IMR-90 (cell line): ENCODE measurements around the gene VSIG4. TPM values are rescaled to one million over a fixed set of nuclear protein-coding genes. Genes with fewer than 3 reads are reported as not detected.

Experiments
- ATAC-seq: fragments of 200-7000 bp; cut with Tn5 transposase; 2 replicates; pipeline ENCODE4 v1.9.1; 2020; ENCODE audit warnings: low read depth, mild to moderate bottlenecking, moderate library complexity
- BruUV-seq: library from RNA; stranded (reverse); fragments of 400-500 nt; replicated peaks from 2 replicates; lab custom pipeline; 2021; lab: Mats Ljungman, UMichigan
- CTCF ChIA-PET: fragments of 300-600 bp; formaldehyde crosslinking; extraction: SDS; loops from one replicate; lab custom pipeline; 2021; ENCODE audit warnings: antibody characterized with exemption; lab: Yijun Ruan, JAX
- POLR2A ChIA-PET: fragments of 300-600 bp; sonication (Branson Sonifier 250); formaldehyde crosslinking; loops from one replicate; lab custom pipeline; 2022; ENCODE audit warnings: antibody characterized with exemption; ENCODE audit not compliant: unreplicated experiment; lab: Charles Lee
- DNase-seq: peaks from one replicate; pipeline ENCODE4 v3.0.0; 2013
- H2AFZ ChIP-seq: replicated peaks from 2 replicates; pipeline ENCODE3; 2013; ENCODE audit warnings: low read length, mild to moderate bottlenecking; ENCODE audit not compliant: poor library complexity
- H2AK5ac ChIP-seq: 2 replicates; pipeline ENCODE4 v1.6.1; 2013; ENCODE audit warnings: low read depth, low read length, inconsistent platforms
- H2AK9ac ChIP-seq: replicated peaks from 2 replicates; pipeline ENCODE3; 2013; ENCODE audit warnings: mild to moderate bottlenecking, low read depth, low read length, moderate library complexity; ENCODE audit not compliant: poor library complexity
- H2BK120ac ChIP-seq: 2 replicates; pipeline ENCODE4 v1.6.1; 2013; ENCODE audit warnings: low read depth, low read length, inconsistent platforms
- H2BK15ac ChIP-seq: 3 replicates; pipeline ENCODE4 v1.6.1; 2013; ENCODE audit warnings: low read depth, low read length, inconsistent platforms
- H2BK20ac ChIP-seq: 2 replicates; pipeline ENCODE4 v1.6.1; 2013; ENCODE audit warnings: low read depth, mild to moderate bottlenecking, inconsistent platforms, low read length, moderate library complexity
- H2BK5ac ChIP-seq: 2 replicates; pipeline ENCODE4 v1.6.1; 2013; ENCODE audit warnings: mild to moderate bottlenecking, low read depth, low read length, inconsistent platforms; ENCODE audit not compliant: poor library complexity, severe bottlenecking
- H3K14ac ChIP-seq: replicated peaks from 2 replicates; pipeline ENCODE4 v1.6.1; 2013; ENCODE audit warnings: low read depth, low read length, inconsistent platforms
- H3K18ac ChIP-seq: 2 replicates; pipeline ENCODE4 v1.6.1; 2013; ENCODE audit warnings: low read depth, low read length, control low read depth
- H3K23ac ChIP-seq: 2 replicates; pipeline ENCODE4 v1.6.1; 2013; ENCODE audit warnings: low read depth, low read length, inconsistent platforms
- H3K27ac ChIP-seq: 2 replicates; pipeline ENCODE4 v1.5.1; 2013; ENCODE audit warnings: mild to moderate bottlenecking, control low read depth, low read length; ENCODE audit not compliant: insufficient read depth
- H3K27me3 ChIP-seq: 2 replicates; pipeline ENCODE4 v1.6.1; 2013; ENCODE audit warnings: low read length; ENCODE audit not compliant: control insufficient read depth, insufficient read depth
- H3K36me3 ChIP-seq: 2 replicates; pipeline ENCODE4 v1.6.1; 2013; ENCODE audit warnings: low read length, mixed read lengths; ENCODE audit not compliant: control insufficient read depth, insufficient read depth
- H3K4ac ChIP-seq: 2 replicates; pipeline ENCODE4 v1.6.1; 2013; ENCODE audit warnings: low read depth, low read length, inconsistent platforms
- H3K4me1 ChIP-seq: 2 replicates; pipeline ENCODE4 v1.6.1; 2013; ENCODE audit warnings: low read length, mixed read lengths; ENCODE audit not compliant: control insufficient read depth, insufficient read depth
- H3K4me2 ChIP-seq: 2 replicates; pipeline ENCODE4 v1.6.1; 2013; ENCODE audit warnings: low read depth, mild to moderate bottlenecking, control low read depth, low read length, moderate library complexity
- H3K4me3 ChIP-seq: 2 replicates; pipeline ENCODE4 v1.5.1; 2013; ENCODE audit warnings: low read depth, mild to moderate bottlenecking, control low read depth, low read length, moderate library complexity; ENCODE audit not compliant: insufficient read depth
- H3K56ac ChIP-seq: 2 replicates; pipeline ENCODE4 v1.6.1; 2013; ENCODE audit warnings: low read length, inconsistent platforms; ENCODE audit not compliant: insufficient read depth; ENCODE audit errors: extremely low read depth
- H3K79me1 ChIP-seq, 2 experiments: 2 replicates each; pipeline ENCODE4 v1.6.1; 2013; ENCODE audit warnings: low read length in 2 of 2, inconsistent platforms in 1 of 2, low read depth in 1 of 2
- H3K9ac ChIP-seq: 2 replicates; pipeline ENCODE4 v1.6.1; 2013; ENCODE audit warnings: low read depth, low read length, control low read depth
- H3K9me1 ChIP-seq: 2 replicates; pipeline ENCODE4 v1.6.1; 2013; ENCODE audit warnings: low read length, inconsistent platforms; ENCODE audit not compliant: insufficient read depth
- H3K9me3 ChIP-seq: 2 replicates; pipeline ENCODE4 v1.6.1; 2013; ENCODE audit warnings: low read length; ENCODE audit not compliant: control insufficient read depth, insufficient read depth
- H4K20me1 ChIP-seq: 2 replicates; pipeline ENCODE4 v1.6.1; 2013; ENCODE audit warnings: low read length, inconsistent platforms; ENCODE audit not compliant: insufficient read depth
- H4K5ac ChIP-seq: 2 replicates; pipeline ENCODE4 v1.6.1; 2013; ENCODE audit warnings: mild to moderate bottlenecking, low read depth, low read length, control low read depth
- H4K8ac ChIP-seq, 2 experiments: 2 replicates each; pipeline ENCODE4 v1.6.1; 2013; ENCODE audit warnings: low read depth in 2 of 2, low read length in 2 of 2, control low read depth in 1 of 2, inconsistent platforms in 1 of 2
- H4K91ac ChIP-seq: 2 replicates; pipeline ENCODE4 v1.6.1; 2013; ENCODE audit warnings: low read depth, low read length, inconsistent platforms; ENCODE audit not compliant: insufficient read depth
- BHLHE40 ChIP-seq: fragments of 150-350 bp; IDR thresholded peaks from 2 replicates; pipeline ENCODE4 v1.6.1; 2016; ENCODE audit warnings: mild to moderate bottlenecking, low read depth, low read length
- CEBPB ChIP-seq: IDR thresholded peaks from 2 replicates; pipeline ENCODE4 v1.6.1; 2012; ENCODE audit warnings: low read depth, low read length, improper control_type of control experiment
- CHD1 ChIP-seq: IDR thresholded peaks from 2 replicates; pipeline ENCODE4 v1.6.1; 2012; ENCODE audit warnings: low read depth, low read length, improper control_type of control experiment
- ELK1 ChIP-seq: fragments of 150-350 bp; IDR thresholded peaks from 2 replicates; pipeline ENCODE4 v1.6.1; 2016; ENCODE audit warnings: low read depth, mild to moderate bottlenecking, low read length, moderate library complexity, borderline replicate concordance
- MAFK ChIP-seq: IDR thresholded peaks from 2 replicates; pipeline ENCODE4 v1.6.1; 2012; ENCODE audit warnings: low read depth, low read length, improper control_type of control experiment
- MAZ ChIP-seq: IDR thresholded peaks from 2 replicates; pipeline ENCODE4 v1.6.1; 2012; ENCODE audit warnings: low read depth, mild to moderate bottlenecking, low read length, improper control_type of control experiment, moderate library complexity, borderline replicate concordance
- MXI1 ChIP-seq: IDR thresholded peaks from 2 replicates; pipeline ENCODE4 v1.6.1; 2012; ENCODE audit warnings: low read depth, mild to moderate bottlenecking, low read length, moderate library complexity, borderline replicate concordance
- NFE2L2 ChIP-seq: fragments of 150-350 bp; IDR thresholded peaks from 2 replicates; pipeline ENCODE4 v1.6.1; 2016; ENCODE audit warnings: low read depth, mild to moderate bottlenecking, low read length
- POLR2A ChIP-seq: IDR thresholded peaks from 2 replicates; pipeline ENCODE4 v1.6.1; 2012; ENCODE audit warnings: mild to moderate bottlenecking, low read depth, low read length
- RAD21 ChIP-seq: IDR thresholded peaks from 2 replicates; pipeline ENCODE4 v1.6.1; 2012; ENCODE audit warnings: low read length, improper control_type of control experiment
- RFX5 ChIP-seq: IDR thresholded peaks from 2 replicates; pipeline ENCODE4 v1.8.0; 2012; ENCODE audit warnings: low read depth, mild to moderate bottlenecking, low read length, moderate library complexity
- SMC3 ChIP-seq: fragments of 150-350 bp; IDR thresholded peaks from 2 replicates; pipeline ENCODE4 v1.6.1; 2016; ENCODE audit warnings: low read depth, mild to moderate bottlenecking, antibody characterized with exemption, low read length, moderate library complexity
- WGBS, 2 experiments: methylation state at CpG; one replicate each; pipeline versions ENCODE4 v1.1.5 to v1.1.7; 2013; ENCODE audit warnings: missing lambda C conversion rate in 2 of 2; ENCODE audit not compliant: insufficient read length in 1 of 2; ENCODE audit errors: extremely low coverage in 2 of 2; 5-methylcytosine and 5-hydroxymethylcytosine counted together
- dilution Hi-C: fragments of 300-500 bp; cut with HindIII; formaldehyde crosslinking; loops from one replicate; pipeline ENCODE4 v1.14.3; 2018; ENCODE audit warnings: low sequenced_read_pairs; ENCODE audit not compliant: unreplicated experiment
- in situ Hi-C: fragments of 300-500 bp; cut with MboI; formaldehyde crosslinking; loops from 3 replicates; pipeline ENCODE4 v1.14.3; 2019; ENCODE audit warnings: low sequenced_read_pairs, inconsistent platforms, mixed read lengths
- intact Hi-C: fragments of 100-400 bp; cut with micrococcal nuclease; formaldehyde crosslinking; loops from 2 replicates; pipeline ENCODE4 v1.10.0; 2022
- polyA plus RNA-seq, 3 experiments: library from polyadenylated mRNA; depleted of rRNA; stranded (reverse); fragments of >200 nt; gene quantifications; 2 replicates each; pipeline ENCODE4 v1.2.3, GENCODE V29; 2012; ENCODE audit warnings: low replicate concordance in 1 of 3
- total RNA-seq: library from RNA; depleted of rRNA; stranded (reverse); fragments of >200 nt; gene quantifications from 2 replicates; pipeline ENCODE4 v1.2.3, GENCODE V29; 2012
- TF ChIP-seq, protein P1 (sequence below): fragments of 150-350 bp; IDR thresholded peaks from 2 replicates; pipeline ENCODE4 v1.6.1; 2017; ENCODE audit warnings: mild to moderate bottlenecking, antibody characterized with exemption, low read length, low read depth

VSIG4 gene
- total and polyA plus RNA-seq, 2 of the 4 experiments (the other 2 are of a cell fraction), result not detected

DNA sequence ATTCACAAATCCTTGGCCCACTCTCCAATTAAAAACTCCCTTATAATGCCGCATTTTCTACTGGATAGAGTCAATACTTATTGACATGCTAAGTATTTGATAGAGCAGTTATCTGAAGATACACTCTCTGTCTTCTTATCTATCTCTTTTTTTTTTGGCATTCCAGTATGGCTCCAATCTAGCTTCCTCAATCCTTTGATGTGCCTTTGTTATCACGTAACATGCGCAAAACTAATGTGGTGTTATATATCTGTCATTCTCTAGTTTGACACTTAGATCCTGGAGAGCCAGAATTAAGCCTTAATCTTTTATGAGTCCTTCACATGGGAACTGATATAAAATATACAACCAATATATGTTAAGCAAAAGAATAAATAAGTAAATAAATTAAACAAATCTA is 54.7 kb downstream of the VSIG4 start:
- H3K79me1 ChIP-seq, result no peaks in the 10 kb centered on the region
- no CpG with 5 or more reads among the region's 3 CpGs for WGBS, 2 experiments

More for the DNA sequence above, 54.7 kb downstream of the VSIG4 start:
- Histone ChIP-seq H3K4me1 (no peaks in the 10 kb centered on the region), H3K4me3 (no peak overlapping the region), H3K14ac (no peak overlapping the region), H4K91ac (no peak overlapping the region), H2BK15ac (no peak overlapping the region), H2AK9ac (no peak overlapping the region), H4K8ac (no peak overlapping the region), H3K27ac (no peak overlapping the region), H3K9me1 (no peaks in the 10 kb centered on the region), H3K18ac (no peak overlapping the region), H2BK5ac (no peak overlapping the region), H3K27me3 (no peaks in the 10 kb centered on the region; the same call in 1 of the 2 replicates), H3K36me3 (no peaks in the 10 kb centered on the region), H3K56ac (no peak overlapping the region), H3K9ac (no peak overlapping the region), H4K20me1 (no peaks in the 10 kb centered on the region), H3K9me3 (no peaks in the 10 kb centered on the region), H3K4ac (no peak overlapping the region), H2AK5ac (no peak overlapping the region), H2BK120ac (no peak overlapping the region), H3K4me2 (no peak overlapping the region), H2AFZ (no peak overlapping the region), H2BK20ac (no peak overlapping the region), H4K5ac (no peak overlapping the region), H3K23ac (no peak overlapping the region)
- no peak for ATAC-seq
- POLR2A ChIA-PET, result no interaction called here
- dilution Hi-C loops, result no loop called here
- in situ Hi-C loops, result no loop called here
- no peak for DNase-seq
- CTCF ChIA-PET, result interaction anchor here (0.9 kb wide), 1 partner anchor 230 kb away, joined by 3 read pairs; no protein-coding TSS in a partner anchor
- BruUV-seq, result no TSS peak
- intact Hi-C loops, result no loop called here
- TF ChIP-seq SMC3, result no peak
- TF ChIP-seq NFE2L2, result no peak
- no peak for TF ChIP-seq ELK1
- no peak for TF ChIP-seq BHLHE40
- no peak for TF ChIP-seq MAZ
- no peak for TF ChIP-seq MXI1
- no peak for TF ChIP-seq POLR2A
- no peak for TF ChIP-seq RAD21
- no peak for TF ChIP-seq MAFK
- TF ChIP-seq CHD1, result no peak
- TF ChIP-seq CEBPB, result no peak
- TF ChIP-seq, protein P1, sequence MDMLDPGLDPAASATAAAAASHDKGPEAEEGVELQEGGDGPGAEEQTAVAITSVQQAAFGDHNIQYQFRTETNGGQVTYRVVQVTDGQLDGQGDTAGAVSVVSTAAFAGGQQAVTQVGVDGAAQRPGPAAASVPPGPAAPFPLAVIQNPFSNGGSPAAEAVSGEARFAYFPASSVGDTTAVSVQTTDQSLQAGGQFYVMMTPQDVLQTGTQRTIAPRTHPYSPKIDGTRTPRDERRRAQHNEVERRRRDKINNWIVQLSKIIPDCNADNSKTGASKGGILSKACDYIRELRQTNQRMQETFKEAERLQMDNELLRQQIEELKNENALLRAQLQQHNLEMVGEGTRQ, result no peak
- TF ChIP-seq RFX5, result no peak
